ENCODE measurements around the gene PALLD. TPM values are rescaled to one million over a fixed set of nuclear protein-coding genes. Genes with fewer than 3 reads are reported as not detected.

PALLD gene
- polyA plus RNA-seq, 3 donors, result 6.1 to 11.8 (median 9.9) TPM

GRCh38 chr4:168677879-168678278 is 181.0 kb downstream of the PALLD start:
- no peak overlapping the region for H3K4me2 ChIP-seq (replicated peaks; ENCODE audit: extremely low read depth, low read length, poor library complexity, severe bottlenecking)
- no peaks in the 10 kb centered on the region for H4K20me1 ChIP-seq (ENCODE audit: insufficient read depth, low read length)
- no peak overlapping the region for H3K27ac ChIP-seq (ENCODE audit: low read depth in 1 of 2, low read length in 2 of 2)
- no peaks in the 10 kb centered on the region for H3K4me1 ChIP-seq (ENCODE audit: control insufficient read depth in 1 of 2, insufficient read depth in 2 of 2, low read length in 2 of 2)
- no peaks in the 10 kb centered on the region for H3K36me3 Mint-ChIP-seq
- H3K9me3 ChIP-seq (replicated peaks in 1 of 2; ENCODE audit: control insufficient read depth in 1 of 2, insufficient read depth in 1 of 2, low read length in 2 of 2), result no peaks in the 10 kb centered on the region
- H3K36me3 ChIP-seq (replicated peaks in 1 of 2; ENCODE audit: control insufficient read depth in 1 of 2, insufficient read depth in 2 of 2, low read length in 2 of 2), result no peaks in the 10 kb centered on the region
- WGBS (ENCODE audit: insufficient coverage), result 84% methylated on average over 6 of the region's 11 CpGs
- TF ChIP-seq, protein P1, sequence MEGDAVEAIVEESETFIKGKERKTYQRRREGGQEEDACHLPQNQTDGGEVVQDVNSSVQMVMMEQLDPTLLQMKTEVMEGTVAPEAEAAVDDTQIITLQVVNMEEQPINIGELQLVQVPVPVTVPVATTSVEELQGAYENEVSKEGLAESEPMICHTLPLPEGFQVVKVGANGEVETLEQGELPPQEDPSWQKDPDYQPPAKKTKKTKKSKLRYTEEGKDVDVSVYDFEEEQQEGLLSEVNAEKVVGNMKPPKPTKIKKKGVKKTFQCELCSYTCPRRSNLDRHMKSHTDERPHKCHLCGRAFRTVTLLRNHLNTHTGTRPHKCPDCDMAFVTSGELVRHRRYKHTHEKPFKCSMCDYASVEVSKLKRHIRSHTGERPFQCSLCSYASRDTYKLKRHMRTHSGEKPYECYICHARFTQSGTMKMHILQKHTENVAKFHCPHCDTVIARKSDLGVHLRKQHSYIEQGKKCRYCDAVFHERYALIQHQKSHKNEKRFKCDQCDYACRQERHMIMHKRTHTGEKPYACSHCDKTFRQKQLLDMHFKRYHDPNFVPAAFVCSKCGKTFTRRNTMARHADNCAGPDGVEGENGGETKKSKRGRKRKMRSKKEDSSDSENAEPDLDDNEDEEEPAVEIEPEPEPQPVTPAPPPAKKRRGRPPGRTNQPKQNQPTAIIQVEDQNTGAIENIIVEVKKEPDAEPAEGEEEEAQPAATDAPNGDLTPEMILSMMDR (IDR thresholded peaks at IDR 0.05), result no peak
- peaks cover 0 to 3% (median 0%) of the 10 kb centered on the region in 7 donors for H3K9me3 Mint-ChIP-seq
- no peak overlapping the region for H3K4me3 Mint-ChIP-seq
- H3K27me3 ChIP-seq (ENCODE audit: control insufficient read depth in 2 of 2, insufficient read depth in 2 of 2, low read length in 2 of 2), result no peaks in the 10 kb centered on the region
- H3K79me2 ChIP-seq (ENCODE audit: insufficient read depth, low read length), result no peaks in the 10 kb centered on the region
- DNase-seq, result no peak
- H3K27me3 Mint-ChIP-seq (ENCODE audit: low read depth in 3 of 3), result peaks cover 0 to 3% (median 3%) of the 10 kb centered on the region in 3 donors
- no peak overlapping the region for H3K9ac ChIP-seq (ENCODE audit: insufficient read depth, low read length, poor library complexity, severe bottlenecking)
- no peak overlapping the region for H2AFZ ChIP-seq (ENCODE audit: insufficient read depth, low read depth, low read length, poor library complexity, severe bottlenecking)
- H3K4me1 Mint-ChIP-seq, result no peaks in the 10 kb centered on the region
- no peak overlapping the region for H3K27ac Mint-ChIP-seq
- no peak overlapping the region for H3K4me3 ChIP-seq (replicated peaks in 1 of 3; ENCODE audit: low read depth in 2 of 3, low read length in 3 of 3)
- intact Hi-C loops (cut with micrococcal nuclease), result no loop called here

DNA sequence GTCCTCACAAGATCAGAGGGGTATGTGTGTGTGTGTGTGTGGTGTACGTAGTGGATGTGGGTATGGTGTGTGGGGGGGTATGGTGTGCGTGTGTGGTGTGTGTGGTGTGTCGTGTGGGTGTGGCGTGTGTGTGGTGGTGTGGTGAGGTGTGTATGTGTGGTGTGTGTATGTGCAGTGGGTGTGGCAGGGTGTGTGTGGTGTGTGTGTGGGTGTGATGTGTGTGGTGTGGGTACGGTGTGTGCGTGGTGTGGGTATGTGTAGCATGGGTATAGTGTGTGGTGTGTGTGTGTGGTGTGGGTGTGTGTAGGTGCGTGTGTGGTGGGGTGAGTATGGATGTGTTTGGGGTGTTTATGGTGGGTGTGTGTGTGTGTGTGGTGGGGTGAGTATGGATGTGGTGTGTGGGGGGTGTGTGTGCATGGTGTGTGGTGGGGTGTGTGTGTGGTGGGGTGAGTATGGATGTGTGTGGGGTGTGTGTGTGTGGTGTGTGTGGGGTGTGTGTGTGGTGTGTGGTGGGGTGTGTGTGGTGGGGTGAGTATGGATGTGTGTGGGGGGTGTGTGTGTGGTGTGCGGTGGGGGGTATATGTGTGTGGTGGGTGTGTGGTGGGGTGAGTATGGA is 182.0 kb downstream of the PALLD start:
- H3K9me3 Mint-ChIP-seq, result peaks cover 0 to 3% (median 0%) of the 10 kb centered on the region in 7 donors
- Histone ChIP-seq H3K36me3 (replicated peaks in 1 of 2; ENCODE audit: control insufficient read depth in 1 of 2, insufficient read depth in 2 of 2, low read length in 2 of 2) (no peaks in the 10 kb centered on the region), H3K9me3 (replicated peaks in 1 of 2; ENCODE audit: control insufficient read depth in 1 of 2, insufficient read depth in 1 of 2, low read length in 2 of 2) (no peaks in the 10 kb centered on the region), H3K79me2 (ENCODE audit: insufficient read depth, low read length) (no peaks in the 10 kb centered on the region), H3K9ac (ENCODE audit: insufficient read depth, low read length, poor library complexity, severe bottlenecking) (no peak overlapping the region), H2AFZ (ENCODE audit: insufficient read depth, low read depth, low read length, poor library complexity, severe bottlenecking) (no peak overlapping the region), H3K27me3 (ENCODE audit: control insufficient read depth in 2 of 2, insufficient read depth in 2 of 2, low read length in 2 of 2) (no peaks in the 10 kb centered on the region), H3K4me2 (replicated peaks; ENCODE audit: extremely low read depth, low read length, poor library complexity, severe bottlenecking) (no peak overlapping the region), H3K4me1 (ENCODE audit: control insufficient read depth in 1 of 2, insufficient read depth in 2 of 2, low read length in 2 of 2) (no peaks in the 10 kb centered on the region), H3K27ac (ENCODE audit: low read depth in 1 of 2, low read length in 2 of 2) (no peak overlapping the region), H4K20me1 (ENCODE audit: insufficient read depth, low read length) (no peaks in the 10 kb centered on the region), H3K4me3 (replicated peaks in 1 of 3; ENCODE audit: low read depth in 2 of 3, low read length in 3 of 3) (no peak overlapping the region)
- TF ChIP-seq, protein P1 (IDR thresholded peaks at IDR 0.05), result no peak
- no peaks in the 10 kb centered on the region for H3K4me1 Mint-ChIP-seq
- intact Hi-C loops (cut with micrococcal nuclease), result no loop called here
- 94% methylated on average over 8 of the region's 8 CpGs for WGBS (ENCODE audit: insufficient coverage)
- no peak overlapping the region for H3K27ac Mint-ChIP-seq
- H3K36me3 Mint-ChIP-seq, result no peaks in the 10 kb centered on the region
- no peak for DNase-seq
- peaks cover 0 to 4% (median 3%) of the 10 kb centered on the region in 3 donors for H3K27me3 Mint-ChIP-seq (ENCODE audit: low read depth in 3 of 3)
- no peak overlapping the region for H3K4me3 Mint-ChIP-seq

Measured in CD14-positive monocyte (primary cell).